ENCODE data around the gene KRAS.

Gene KRAS

DNA sequence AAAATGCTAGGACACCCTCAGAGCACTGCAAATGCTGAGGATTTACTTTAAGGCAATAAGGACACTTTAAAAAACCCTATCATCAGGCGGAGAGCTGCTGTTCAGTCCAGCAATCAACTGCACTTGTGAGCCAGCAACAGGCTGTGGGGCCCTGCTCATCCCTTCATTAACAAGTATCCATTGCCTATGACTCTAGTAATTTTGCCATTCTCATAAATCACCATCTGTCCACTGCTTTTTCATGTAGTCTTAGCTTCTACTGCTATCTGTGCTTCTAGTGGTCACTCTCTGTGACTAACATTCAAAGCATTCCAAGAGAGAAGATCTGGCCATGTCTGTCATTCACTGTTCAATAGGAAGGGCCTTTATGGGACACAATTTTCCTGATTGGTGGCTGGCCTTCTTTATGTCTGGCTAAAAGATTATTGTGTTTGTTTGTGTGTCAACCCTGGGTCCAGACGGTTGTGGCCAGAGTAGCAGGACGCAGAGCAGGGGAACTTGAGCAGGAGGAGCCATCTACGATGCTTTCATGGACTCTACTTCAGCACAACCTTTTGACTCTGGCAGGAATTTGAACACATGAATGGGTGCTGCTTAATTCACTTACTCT lies 3.6 kb upstream of the KRAS start:
- no peak for FAIRE-seq

GRCh38 chr12:25253371-25254068 lies 2.8 kb upstream of the KRAS start:
- no peak for FAIRE-seq

DNA sequence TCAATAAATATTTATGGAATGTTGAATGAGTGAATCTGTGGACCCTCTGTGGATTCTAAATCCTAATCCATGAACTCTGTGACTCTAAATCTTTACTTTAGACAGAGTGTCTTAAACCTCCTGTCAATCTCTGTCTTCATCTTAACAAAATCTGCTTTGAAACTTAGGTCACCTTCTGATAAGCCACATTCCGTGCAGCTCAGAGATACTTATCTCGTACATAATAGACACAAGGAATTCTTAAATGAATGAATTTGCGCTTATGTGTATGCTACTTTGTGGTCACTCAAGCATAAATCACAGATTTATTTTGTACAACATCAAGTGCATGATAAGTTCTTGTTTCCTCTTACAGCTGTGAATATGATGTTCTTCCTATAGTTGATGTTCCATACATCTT lies 2.2 kb upstream of the KRAS start:
- FAIRE-seq, result no peak

- FAIRE-seq, result peak; percentile 5
Observed at GRCh38 chr12:25251769-25252168, 1.0 kb upstream of the KRAS start.

- no peak for FAIRE-seq
Observed at GRCh38 chr12:25249931-25250738, 594 bp downstream of the KRAS start.

- peak; percentile 79 for FAIRE-seq
Observed at GRCh38 chr12:25248732-25249131, 2.0 kb downstream of the KRAS start.

DNA sequence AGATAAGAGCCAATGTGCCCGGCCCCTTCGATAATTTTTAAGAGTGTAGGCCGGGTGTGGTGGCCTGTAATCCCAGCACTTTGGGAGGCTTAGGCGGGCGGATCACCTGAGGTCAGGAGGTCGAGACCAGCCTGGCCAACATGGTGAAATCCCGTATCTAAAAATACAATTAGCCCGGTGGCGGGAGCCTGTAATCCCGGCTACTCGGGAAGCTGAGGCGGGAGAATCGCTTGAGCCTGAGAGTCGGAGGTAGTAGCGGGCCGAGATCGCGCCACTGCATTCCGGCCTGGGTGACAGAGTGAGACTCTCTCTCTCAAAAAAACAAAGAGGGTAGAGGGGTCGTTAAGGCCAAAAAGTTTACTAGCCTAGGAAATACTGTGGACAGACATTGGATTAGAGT lies 2.6 kb downstream of the KRAS start:
- no peak for FAIRE-seq

GRCh38 chr12:25245491-25245890 lies 5.2 kb downstream of the KRAS start:
- FAIRE-seq, result no peak

GRCh38 chr12:25243680-25243990 lies 7.1 kb downstream of the KRAS start:
- no peak for FAIRE-seq

GRCh38 chr12:25242981-25243679 lies 7.6 kb downstream of the KRAS start:
- FAIRE-seq, result no peak

DNA sequence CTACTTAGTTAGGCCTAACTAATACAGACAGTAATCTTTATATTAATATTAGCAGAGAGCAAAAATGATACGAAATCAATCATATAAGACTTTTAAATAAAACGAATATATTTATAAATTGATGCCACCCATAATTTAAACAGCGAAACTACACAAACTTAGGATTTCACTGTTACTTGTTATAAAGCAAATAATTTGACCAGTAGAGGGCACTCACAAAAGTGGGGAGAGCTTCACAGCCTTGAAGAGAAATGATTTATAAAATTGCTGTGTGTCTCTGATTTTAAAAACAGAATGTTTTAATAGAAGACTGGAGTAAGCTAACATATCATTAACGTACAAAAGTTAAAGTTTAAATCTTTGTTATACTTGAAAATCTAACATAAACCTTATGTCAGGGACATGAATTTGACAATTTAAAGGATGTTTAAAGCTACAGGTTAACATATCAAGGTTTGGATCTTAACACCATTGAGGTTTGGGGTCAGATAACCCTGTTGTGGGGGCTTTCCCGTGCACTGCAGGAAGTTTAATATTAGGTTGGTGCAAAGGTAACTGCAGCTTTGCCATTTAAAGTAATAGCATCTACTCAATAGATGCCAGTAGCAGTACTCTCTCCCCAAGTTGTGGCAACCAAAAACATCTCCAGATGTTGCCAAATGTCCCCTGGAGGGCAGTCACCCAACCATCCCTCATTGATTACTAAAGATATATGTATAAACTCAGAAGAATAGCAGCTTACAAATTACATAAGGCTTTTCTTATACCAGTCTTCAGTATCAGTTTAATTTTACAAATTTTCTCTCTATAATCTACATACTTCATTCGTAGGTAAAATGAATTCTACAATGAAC lies 9.3 kb downstream of the KRAS start:
- FAIRE-seq, result peak; percentile 99

GRCh38 chr12:25236626-25237025 lies 14.1 kb downstream of the KRAS start:
- FAIRE-seq, result no peak

DNA sequence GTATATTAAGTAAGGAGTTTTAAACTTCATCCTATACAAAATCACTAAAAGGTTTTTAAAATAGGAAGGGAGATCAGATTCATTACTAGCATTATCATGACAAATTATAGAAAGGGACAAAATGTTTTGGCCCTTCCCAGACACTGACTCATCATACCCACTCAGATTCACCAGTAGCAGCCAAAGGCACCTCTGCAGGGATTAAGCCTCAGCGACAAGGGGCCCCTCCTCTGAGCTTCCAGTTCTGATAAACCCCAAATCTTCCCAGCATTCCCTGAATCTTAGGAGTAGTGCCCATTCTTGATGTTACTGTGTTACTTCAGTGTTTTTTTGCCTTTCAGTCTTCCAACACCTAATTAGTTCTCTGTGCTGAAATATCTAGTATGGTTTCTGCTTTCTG lies 14.5 kb downstream of the KRAS start:
- FAIRE-seq, result no peak

DNA sequence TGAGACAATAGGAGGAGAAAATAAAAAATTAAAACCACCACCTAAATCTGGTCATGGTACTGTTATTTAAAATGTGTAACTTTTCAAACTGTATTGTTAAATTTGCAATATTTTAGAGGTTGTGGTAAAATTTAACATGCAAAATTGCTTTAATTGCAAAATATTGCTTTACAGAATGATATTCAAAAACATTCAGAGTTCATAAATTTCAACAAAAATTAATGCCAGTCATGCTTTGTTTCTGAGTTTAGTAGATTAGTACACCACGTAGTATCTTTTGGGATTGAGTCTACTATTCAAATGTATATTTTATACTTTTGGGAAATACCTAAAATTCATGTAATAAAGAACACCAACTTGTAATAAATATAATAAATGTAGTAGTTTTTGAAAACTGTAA lies 37.4 kb downstream of the KRAS start:
- FAIRE-seq, result no peak

DNA sequence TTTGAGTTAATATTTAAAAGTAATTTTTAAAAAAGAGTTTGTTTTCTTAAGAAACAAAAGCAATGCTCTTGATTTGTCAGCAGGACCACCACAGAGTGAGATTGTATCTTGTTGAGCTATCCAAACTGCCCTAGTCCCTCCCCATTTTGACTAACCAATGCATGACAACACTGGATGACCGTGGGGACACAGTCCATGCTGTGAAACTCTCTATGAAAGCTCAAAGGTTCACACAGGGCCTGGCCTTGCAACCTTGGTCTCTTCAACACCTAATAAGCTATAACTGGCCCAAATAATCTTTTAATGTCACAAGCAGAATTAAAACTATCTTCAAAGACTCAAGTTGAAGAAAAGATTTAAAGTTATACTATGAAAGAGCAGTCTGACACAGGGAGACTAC lies 42.2 kb downstream of the KRAS start:
- no peak for FAIRE-seq

GRCh38 chr12:25207846-25208245 lies 42.9 kb downstream of the KRAS start:
- FAIRE-seq, result no peak

GRCh38 chr12:25207411-25207810 lies 43.3 kb downstream of the KRAS start:
- no peak for FAIRE-seq

- no peak for FAIRE-seq
Observed at GRCh38 chr12:25202137-25202536, 48.6 kb downstream of the KRAS start.

DNA sequence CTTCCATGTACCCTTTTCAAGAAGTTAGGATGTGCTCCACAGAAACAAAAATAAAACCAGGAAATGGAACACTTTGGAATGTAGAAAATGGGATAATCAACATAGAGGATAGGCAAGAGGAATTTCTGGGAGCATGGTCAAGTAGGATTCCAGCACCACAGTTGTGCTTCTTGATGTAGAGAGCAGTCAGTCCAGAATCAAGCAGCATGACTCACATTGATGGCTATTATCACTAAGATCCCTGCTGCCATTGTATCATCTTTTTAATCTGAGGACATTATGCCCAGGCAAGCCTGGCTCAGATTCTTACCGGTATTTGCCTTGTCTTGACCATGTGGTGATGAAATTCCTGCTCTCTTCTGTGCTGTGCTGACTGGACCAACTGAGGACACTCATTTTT lies 50.0 kb downstream of the KRAS start:
- FAIRE-seq, result no peak

- FAIRE-seq, result no peak
Observed at GRCh38 chr12:25197608-25198007, 53.1 kb downstream of the KRAS start.

- FAIRE-seq, result peak; percentile 73
Observed at GRCh38 chr12:25195056-25195971, 55.4 kb downstream of the KRAS start, which contains the start of the genes DNAI7 and ETFRF1. DNAI7 (minus strand) TSS chr12:25195160; CDS start chr12:25195078, 82 bp downstream. ETFRF1 (plus strand) TSS chr12:25195237; CDS start chr12:25203957, 8,720 bp downstream.

Measured in islet of Langerhans (tissue), 1 donor.